ENCODE data around the gene LRRC8B.
"Not testable (repeated sequence)": the region's sequence is repeated elsewhere in the genome, so short reads cannot be mapped to it uniquely, and the experiment has no call there.

The LRRC8B gene

DNA sequence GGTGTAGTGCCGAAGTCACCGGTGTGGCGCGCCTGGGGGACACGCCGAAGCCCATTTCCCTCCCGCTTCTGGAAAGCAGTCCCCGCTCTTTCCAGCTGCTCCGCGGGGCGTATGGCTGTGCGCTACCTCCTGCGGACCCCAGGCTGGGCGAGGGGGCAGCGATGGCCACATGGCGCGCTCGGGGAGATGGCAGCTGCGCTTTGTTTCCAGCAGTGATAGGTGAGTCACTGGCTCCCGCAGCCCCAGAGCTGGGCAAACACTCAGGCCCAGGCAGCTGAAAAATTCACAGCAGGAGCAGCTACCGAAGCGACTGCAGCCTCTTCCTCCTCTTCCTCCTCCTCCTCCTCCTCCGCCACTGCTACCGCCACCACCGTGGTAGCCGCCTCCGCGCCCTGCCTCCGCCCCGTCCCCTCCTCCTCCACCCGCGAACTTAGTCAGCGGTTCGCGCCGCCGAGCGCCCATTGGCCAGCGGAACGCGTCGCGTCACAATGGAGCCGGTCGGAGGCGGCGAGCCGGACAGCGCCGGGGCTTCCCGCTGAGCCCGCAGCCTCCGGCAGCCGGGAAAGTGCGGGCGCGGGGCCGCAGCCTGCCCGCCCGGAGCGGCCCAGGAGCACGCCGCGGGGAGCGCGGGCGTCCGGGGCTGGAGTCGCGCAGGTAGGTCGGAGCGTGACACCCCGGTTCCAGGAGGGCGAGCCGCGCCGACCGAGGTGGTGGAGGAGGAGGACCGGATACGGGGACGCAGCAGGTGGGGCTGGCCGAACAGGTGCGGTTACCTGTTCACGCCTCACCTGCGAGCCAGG lies at the start of gene LRRC8B:
LRRC8B (plus strand) TSS at position 461 of the 800 bp plus-strand sequence. CDS start 57,822 bp downstream, outside the sequence.
- FAIRE-seq: no peak

- FAIRE-seq: no peak
These were observed 49.4 kb upstream of the LRRC8B start for GRCh38 chr1:89475269-89475668.

- no peak for FAIRE-seq
These were observed 48.6 kb upstream of the LRRC8B start for GRCh38 chr1:89476072-89476471.

GRCh38 chr1:89483010-89483756 lies 41.4 kb upstream of the LRRC8B start:
- FAIRE-seq: peak; percentile 93

DNA sequence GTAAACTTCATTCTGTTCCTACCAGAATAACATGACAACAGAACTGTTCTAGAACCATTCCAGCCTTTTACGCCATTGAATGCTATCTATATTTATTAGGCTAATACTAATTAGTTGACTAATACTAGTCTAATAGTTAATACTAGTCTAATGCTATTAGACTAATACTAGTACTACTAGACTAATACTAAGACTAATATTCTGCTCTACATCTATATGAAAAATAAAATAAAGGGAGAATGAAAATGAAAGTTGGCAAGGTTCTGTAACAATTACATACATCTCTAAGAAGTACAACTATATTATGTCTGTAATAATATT lies 40.9 kb upstream of the LRRC8B start:
- FAIRE-seq: no peak

DNA sequence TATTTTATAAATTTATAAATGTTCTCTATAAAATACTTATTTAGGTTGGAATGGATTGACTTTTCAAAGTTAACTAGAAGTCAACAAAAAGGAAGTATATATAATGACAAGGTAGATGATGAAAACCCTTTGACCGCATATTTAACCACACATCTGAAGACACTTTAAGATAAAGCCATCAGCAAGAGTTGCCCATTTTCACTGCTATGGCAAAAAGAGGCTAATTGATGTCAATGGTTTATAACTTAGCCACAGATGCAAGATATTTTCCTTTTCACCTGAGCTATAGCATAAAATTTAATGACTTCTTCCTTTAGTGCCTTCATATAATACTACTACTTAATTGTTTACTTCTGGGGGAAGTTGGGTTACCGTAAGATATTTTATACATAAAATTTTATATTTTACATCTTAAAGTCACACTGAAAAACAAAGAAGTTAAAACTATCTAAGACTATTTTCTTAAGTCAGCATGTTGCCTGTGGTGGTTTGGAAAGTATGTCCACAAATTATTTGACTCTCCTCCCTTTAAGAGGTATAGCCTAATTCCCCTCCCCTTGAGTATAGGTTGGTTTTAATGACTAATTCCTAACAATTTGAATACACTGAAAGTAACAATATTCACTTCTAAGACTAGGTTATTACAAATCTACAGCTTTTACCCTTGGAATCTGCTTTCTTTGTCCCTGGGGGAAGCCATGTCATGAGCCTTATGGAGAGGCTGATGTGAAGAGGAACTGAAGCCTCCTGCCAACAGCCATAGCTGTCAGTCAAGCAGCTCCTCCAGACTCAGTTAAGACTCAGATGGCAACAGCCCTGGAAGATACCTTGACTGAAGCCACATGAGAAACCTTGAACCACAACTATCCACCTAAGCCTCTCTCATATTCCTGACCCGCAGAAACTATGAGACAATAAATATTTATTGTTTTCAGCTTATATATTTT lies 40.3 kb upstream of the LRRC8B start:
- no peak for FAIRE-seq

DNA sequence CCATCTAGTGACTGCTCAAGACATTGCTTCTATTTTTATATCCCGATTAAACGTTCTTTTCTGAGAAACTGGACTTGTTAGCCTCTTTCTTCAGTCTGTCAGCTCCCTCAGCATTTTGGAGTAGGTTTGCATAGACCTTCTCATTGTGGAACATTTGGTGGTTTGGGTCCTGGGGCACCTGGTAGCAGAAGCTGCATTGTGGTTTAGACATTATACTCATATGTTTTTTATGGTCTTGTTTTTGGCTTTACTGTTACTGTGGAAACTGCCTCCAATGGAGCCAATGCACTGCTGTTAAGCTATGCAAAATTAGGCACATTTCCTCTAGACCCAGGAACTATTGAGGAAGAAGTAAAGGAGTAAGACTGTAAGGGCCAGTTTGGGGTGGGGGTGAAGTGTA lies 36.7 kb upstream of the LRRC8B start:
- no peak for FAIRE-seq

- no peak for FAIRE-seq
These were observed 35.4 kb upstream of the LRRC8B start for GRCh38 chr1:89489047-89489729.

DNA sequence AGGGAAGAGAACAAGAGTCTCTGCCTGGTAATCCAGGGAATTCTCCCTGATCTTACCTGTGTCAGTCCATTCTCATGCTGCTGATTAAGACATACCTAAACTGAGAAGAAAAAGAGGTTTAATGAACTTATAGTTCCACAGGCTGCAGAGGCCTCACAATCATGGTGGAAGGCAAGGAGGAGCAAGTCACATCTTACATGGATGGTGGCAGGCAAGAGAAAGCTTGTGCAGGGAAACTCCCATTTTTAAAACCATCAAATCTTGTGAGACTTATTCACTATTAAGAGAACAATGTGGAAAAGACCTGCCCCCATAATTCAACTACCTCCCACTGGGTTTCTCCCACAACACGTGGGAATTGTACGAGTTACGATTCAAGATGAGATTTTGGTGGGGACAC lies 34.2 kb upstream of the LRRC8B start:
- no peak for FAIRE-seq

DNA sequence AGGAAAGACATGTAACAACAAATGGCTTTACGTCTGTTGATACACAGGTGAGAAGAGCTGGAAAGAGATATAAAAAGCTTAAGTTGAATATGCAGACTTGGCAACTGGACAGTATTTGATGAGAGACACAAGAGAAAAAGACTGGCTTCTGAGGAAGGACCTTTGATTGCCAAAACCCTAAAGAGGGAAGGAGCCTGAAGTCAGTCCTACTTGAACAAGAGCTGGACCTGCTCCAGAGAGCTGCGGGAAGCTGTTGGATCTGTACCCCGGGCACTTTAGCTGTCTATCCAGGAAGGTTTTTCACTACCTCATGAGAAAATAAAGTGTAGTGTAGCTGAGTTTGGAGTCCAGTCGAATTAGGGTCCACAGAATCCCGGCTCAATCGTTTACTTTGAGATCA lies 25.3 kb upstream of the LRRC8B start:
- no peak for FAIRE-seq

DNA sequence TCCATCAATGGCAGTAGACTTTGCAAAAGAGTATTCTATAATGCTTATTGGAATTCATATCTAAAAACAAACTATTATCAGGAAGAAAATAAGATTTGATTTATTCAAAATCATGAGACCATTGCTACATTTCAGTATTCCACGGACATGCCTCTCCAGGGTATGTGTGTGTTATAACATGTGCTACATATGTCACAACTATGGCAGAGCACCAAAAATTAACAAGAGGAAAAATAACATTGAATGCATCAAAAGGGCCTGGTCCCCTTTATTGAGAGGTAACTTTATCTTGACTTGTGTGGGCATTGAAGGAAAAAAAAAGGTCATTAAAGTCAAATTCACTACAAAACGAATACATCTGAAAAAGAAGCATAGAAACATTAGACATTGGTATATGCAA lies 22.6 kb upstream of the LRRC8B start:
- FAIRE-seq: no peak

GRCh38 chr1:89502895-89503294 lies 21.7 kb upstream of the LRRC8B start:
- no peak for FAIRE-seq

- FAIRE-seq: no peak
These were observed 20.9 kb upstream of the LRRC8B start for GRCh38 chr1:89503690-89504089.

DNA sequence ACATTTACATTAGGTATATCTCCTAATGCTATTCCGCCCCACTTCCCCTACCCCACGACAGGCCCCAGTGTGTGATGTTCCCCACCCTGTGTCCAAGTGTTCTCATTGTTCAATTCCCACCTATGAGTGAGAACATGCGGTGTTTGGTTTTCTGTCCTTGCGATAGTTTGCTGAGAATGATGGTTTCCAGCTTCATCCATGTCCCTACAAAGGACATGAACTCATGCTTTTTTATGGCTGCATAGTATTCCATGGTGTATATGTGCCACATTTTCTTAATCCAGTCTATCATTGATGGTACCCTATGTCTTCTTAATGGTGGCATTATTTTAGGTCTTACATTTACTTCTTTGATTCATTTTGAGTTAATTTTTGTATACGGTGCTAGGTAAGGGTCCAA lies 14.6 kb upstream of the LRRC8B start:
- not testable (repeated sequence) for FAIRE-seq

DNA sequence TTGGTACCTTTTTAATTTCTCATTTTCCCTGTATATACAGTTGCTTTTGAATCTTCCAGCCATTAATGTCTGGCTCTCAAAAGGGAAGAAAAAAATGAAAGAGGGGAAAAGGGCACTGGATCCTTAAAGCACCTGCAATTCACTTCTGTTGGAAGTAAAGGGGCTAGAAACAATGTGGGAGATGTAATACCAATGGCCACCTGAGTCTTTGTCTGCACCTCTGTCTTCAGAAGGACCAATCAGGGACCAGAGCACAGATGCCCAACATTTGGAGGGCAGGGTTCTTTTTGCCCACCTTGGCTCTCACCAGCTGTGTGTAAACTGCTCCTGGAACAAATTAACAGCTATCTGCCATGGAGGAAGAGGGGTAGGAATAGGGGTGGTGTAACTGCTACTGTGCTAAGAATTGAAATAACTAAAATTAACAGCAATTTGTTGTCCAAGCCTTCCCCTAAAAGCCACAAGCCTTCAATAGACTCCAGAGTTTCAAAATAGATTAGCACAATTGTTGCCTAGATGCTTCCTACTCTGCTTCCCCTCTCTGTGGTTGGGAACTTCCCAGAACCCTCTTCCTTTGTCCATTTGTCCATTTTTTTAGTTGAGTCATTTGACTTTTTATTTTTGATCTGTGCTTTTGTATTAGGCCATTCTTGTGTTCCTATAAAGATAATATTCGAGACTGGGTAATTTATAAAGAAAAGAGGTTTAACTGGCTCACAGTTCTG lies 11.5 kb upstream of the LRRC8B start:
- no peak for FAIRE-seq

DNA sequence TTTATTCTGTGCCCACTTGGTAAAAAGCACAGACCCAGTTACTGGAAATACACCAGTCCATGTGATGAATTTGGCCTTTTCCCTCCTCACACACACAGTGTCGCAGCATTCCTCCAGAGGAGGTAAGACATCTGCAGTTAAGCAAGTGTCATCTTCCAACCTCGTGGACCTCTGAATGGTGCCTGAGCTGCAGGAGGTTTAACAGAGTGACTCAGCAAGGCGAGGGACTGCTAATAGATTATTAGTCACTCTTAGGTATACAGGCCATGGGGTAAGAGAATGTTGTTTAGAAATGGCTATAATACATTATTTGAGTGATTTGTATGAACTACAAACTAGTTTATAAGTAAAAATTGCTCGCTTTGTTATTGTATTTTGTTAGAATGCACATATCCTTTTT lies 8.6 kb upstream of the LRRC8B start:
- no peak for FAIRE-seq

- no peak for FAIRE-seq
These were observed 6.4 kb upstream of the LRRC8B start for GRCh38 chr1:89518221-89518631.

GRCh38 chr1:89519779-89520358 lies 4.8 kb upstream of the LRRC8B start:
- no peak for FAIRE-seq

DNA sequence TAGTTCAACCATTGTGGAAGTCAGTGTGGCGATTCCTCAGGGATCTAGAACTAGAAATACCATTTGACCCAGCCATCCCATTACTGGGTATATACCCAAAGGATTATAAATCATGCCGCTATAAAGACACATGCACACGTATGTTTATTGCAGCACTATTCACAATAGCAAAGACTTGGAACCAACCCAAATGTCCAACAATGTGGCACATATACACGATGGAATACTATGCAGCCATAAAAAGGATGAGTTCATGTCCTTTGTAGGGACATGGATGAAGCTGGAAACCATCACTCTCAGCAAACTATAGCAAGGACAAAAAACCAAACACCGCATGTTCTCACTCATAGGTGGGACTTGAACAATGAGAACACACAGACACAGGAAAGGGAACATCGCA lies 2.7 kb upstream of the LRRC8B start:
- FAIRE-seq: not testable (repeated sequence)

DNA sequence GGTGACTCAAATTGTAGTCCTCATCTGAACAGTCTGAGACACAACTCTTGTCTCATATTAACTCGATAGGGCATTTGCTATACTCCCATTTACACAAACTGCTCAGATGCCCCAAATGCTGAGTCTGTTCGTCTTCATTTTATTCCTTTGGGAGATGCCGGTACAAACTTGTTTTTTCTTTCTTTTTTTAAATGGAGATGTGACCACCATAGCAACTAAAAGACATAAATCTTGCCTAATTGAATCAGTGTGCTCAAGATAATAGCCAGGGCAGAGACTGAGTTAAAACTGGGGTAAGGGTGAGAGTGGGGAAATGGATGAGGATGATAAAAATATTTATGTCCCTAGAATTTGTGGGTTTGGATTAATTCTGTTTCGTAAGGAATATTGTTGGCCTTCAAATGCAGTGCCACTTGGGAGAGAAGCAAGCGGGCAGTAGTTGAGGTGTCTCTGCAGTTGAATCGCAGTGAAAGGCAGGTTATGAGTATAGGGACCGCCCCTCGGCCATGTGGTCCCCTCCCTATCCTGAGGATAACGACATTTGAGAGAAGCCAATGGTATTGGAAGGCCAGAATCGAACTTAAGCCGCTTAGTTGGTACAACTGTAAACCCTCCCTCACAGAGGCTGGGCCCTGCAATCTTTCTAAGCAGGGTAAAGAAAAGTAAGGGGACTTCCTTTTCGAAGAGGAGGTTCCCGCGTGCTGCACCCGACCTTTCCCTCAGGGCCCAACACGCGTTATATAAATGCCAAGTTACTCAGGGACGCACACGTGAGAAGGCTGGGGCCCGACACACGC lies 859 bp upstream of the LRRC8B start:
- no peak for FAIRE-seq

Data from islet of Langerhans (tissue), 1 donor.